ENCODE data around the gene SCO1.
A peak's percentile ranks its signal among the peaks of the same experiment; 100 is the strongest.

The SCO1 gene

GRCh38 chr17:10697092-10698081 is at the start of gene SCO1, which contains the start of gene ADPRM:
TSS of gene SCO1 (minus strand) at chr17:10697533. CDS start at chr17:10697507, 26 bp downstream.
TSS of gene ADPRM (plus strand) at chr17:10697594. CDS start at chr17:10704927, 7,333 bp downstream.
- Histone ChIP-seq H3K4me3 (ENCODE audit: low read depth, low read length) (peak within 1 kb of the TSS; percentile 94), H3K4me1 (ENCODE audit: control insufficient read depth, insufficient read depth, low read length, unreplicated experiment) (peaks cover 23% of the 10 kb centered on the region), H3K36me3 (ENCODE audit: insufficient read depth, low read length) (peaks cover 13% of the 10 kb centered on the region), H3K79me2 (ENCODE audit: control insufficient read depth, insufficient read depth, low read length, unreplicated experiment) (peaks cover 68% of the 10 kb centered on the region), H3K27ac (ENCODE audit: low read depth, low read length) (peak within 1 kb of the TSS; percentile 87), H2AFZ (ENCODE audit: low read length, unreplicated experiment) (peak within 1 kb of the TSS; percentile 85), H3K27me3 (ENCODE audit: insufficient read depth, low read length) (no peaks in the 10 kb centered on the region)

GRCh38 chr17:10745231-10745630 is 47.9 kb upstream of the SCO1 start:
- Histone ChIP-seq H2AFZ (ENCODE audit: low read length, unreplicated experiment) (no peak overlapping the region), H3K27ac (ENCODE audit: low read depth, low read length) (no peak overlapping the region), H3K79me2 (ENCODE audit: control insufficient read depth, insufficient read depth, low read length, unreplicated experiment) (no peaks in the 10 kb centered on the region), H3K36me3 (ENCODE audit: insufficient read depth, low read length) (no peaks in the 10 kb centered on the region), H3K4me3 (ENCODE audit: low read depth, low read length) (no peak overlapping the region), H3K4me1 (ENCODE audit: control insufficient read depth, insufficient read depth, low read length, unreplicated experiment) (peaks cover 3% of the 10 kb centered on the region), H3K27me3 (ENCODE audit: insufficient read depth, low read length) (peaks cover 30% of the 10 kb centered on the region)

DNA sequence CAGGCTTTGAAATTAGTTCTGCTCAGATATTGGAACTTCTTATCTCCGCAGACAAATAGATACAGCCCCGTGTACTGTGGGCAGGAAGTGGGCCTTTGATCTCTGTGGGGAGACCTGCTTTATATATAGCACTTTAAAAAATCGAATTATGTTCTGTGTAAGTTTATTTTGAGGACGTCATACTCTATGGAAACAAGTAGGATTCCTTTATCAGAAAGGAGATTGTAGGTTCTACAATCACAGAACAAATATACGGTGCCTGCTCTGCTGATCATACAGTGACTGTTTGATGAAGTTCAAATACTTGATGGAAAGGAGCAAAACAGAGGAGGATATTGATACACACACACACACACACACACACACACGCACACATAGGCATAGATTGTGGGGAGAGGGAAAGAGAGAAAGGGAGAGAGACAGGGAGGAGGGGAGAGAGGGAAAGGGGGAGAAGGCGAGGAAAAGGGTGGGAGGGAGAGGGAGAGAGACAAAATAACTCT is 47.2 kb upstream of the SCO1 start:
- Histone ChIP-seq H2AFZ (ENCODE audit: low read length, unreplicated experiment) (no peak overlapping the region), H3K36me3 (ENCODE audit: insufficient read depth, low read length) (no peaks in the 10 kb centered on the region), H3K4me1 (ENCODE audit: control insufficient read depth, insufficient read depth, low read length, unreplicated experiment) (peaks cover 3% of the 10 kb centered on the region), H3K4me3 (ENCODE audit: low read depth, low read length) (no peak overlapping the region), H3K27me3 (ENCODE audit: insufficient read depth, low read length) (peaks cover 30% of the 10 kb centered on the region), H3K79me2 (ENCODE audit: control insufficient read depth, insufficient read depth, low read length, unreplicated experiment) (no peaks in the 10 kb centered on the region), H3K27ac (ENCODE audit: low read depth, low read length) (no peak overlapping the region)

GRCh38 chr17:10743316-10744009 is 46.1 kb upstream of the SCO1 start:
- no peaks in the 10 kb centered on the region for H3K79me2 ChIP-seq (ENCODE audit: control insufficient read depth, insufficient read depth, low read length, unreplicated experiment)
- no peak overlapping the region for H3K4me3 ChIP-seq (ENCODE audit: low read depth, low read length)
- H2AFZ ChIP-seq (ENCODE audit: low read length, unreplicated experiment), result no peak overlapping the region
- no peaks in the 10 kb centered on the region for H3K36me3 ChIP-seq (ENCODE audit: insufficient read depth, low read length)
- peaks cover 22% of the 10 kb centered on the region; the same call in 1 of the 2 replicates for H3K27me3 ChIP-seq (ENCODE audit: insufficient read depth, low read length)
- H3K27ac ChIP-seq (ENCODE audit: low read depth, low read length), result no peak overlapping the region
- H3K4me1 ChIP-seq (ENCODE audit: control insufficient read depth, insufficient read depth, low read length, unreplicated experiment), result peaks cover 3% of the 10 kb centered on the region

DNA sequence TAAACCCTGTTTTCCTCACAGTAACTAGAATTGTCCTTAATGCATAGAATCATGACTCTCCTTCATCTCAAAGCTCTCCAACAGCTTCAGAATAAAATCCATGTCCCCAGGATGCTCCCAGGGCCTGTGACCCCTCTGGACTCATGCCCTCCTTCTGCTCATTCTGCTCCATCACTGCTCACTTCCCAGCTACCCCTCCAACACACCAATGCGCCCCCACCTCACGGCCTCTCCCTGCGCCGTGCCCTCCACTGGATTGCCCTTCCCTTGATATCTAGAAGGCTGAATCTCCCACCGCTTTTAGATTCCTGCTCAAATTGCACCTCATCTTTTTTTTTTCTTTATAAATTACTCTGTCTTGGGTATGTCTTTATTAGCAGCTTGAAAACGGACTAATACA is 45.1 kb upstream of the SCO1 start:
- H3K4me1 ChIP-seq (ENCODE audit: control insufficient read depth, insufficient read depth, low read length, unreplicated experiment), result peaks cover 3% of the 10 kb centered on the region
- peaks cover 12% of the 10 kb centered on the region; the same call in 1 of the 2 replicates for H3K27me3 ChIP-seq (ENCODE audit: insufficient read depth, low read length)
- no peaks in the 10 kb centered on the region for H3K36me3 ChIP-seq (ENCODE audit: insufficient read depth, low read length)
- no peaks in the 10 kb centered on the region for H3K79me2 ChIP-seq (ENCODE audit: control insufficient read depth, insufficient read depth, low read length, unreplicated experiment)
- H3K4me3 ChIP-seq (ENCODE audit: low read depth, low read length), result no peak overlapping the region
- no peak overlapping the region for H3K27ac ChIP-seq (ENCODE audit: low read depth, low read length)
- no peak overlapping the region for H2AFZ ChIP-seq (ENCODE audit: low read length, unreplicated experiment)

GRCh38 chr17:10741416-10742135 is 44.2 kb upstream of the SCO1 start:
- H2AFZ ChIP-seq (ENCODE audit: low read length, unreplicated experiment), result no peak overlapping the region
- H3K36me3 ChIP-seq (ENCODE audit: insufficient read depth, low read length), result no peaks in the 10 kb centered on the region
- H3K4me1 ChIP-seq (ENCODE audit: control insufficient read depth, insufficient read depth, low read length, unreplicated experiment), result peaks cover 3% of the 10 kb centered on the region
- H3K27me3 ChIP-seq (ENCODE audit: insufficient read depth, low read length), result peaks cover 4% of the 10 kb centered on the region; the same call in 1 of the 2 replicates
- H3K4me3 ChIP-seq (ENCODE audit: low read depth, low read length), result no peak overlapping the region
- no peak overlapping the region for H3K27ac ChIP-seq (ENCODE audit: low read depth, low read length)
- no peaks in the 10 kb centered on the region for H3K79me2 ChIP-seq (ENCODE audit: control insufficient read depth, insufficient read depth, low read length, unreplicated experiment)

GRCh38 chr17:10739386-10739785 is 42.1 kb upstream of the SCO1 start:
- Histone ChIP-seq H3K79me2 (ENCODE audit: control insufficient read depth, insufficient read depth, low read length, unreplicated experiment) (no peaks in the 10 kb centered on the region), H3K4me1 (ENCODE audit: control insufficient read depth, insufficient read depth, low read length, unreplicated experiment) (peaks cover 3% of the 10 kb centered on the region), H2AFZ (ENCODE audit: low read length, unreplicated experiment) (no peak overlapping the region), H3K4me3 (ENCODE audit: low read depth, low read length) (no peak overlapping the region), H3K36me3 (ENCODE audit: insufficient read depth, low read length) (no peaks in the 10 kb centered on the region), H3K27me3 (ENCODE audit: insufficient read depth, low read length) (no peaks in the 10 kb centered on the region), H3K27ac (ENCODE audit: low read depth, low read length) (no peak overlapping the region)

DNA sequence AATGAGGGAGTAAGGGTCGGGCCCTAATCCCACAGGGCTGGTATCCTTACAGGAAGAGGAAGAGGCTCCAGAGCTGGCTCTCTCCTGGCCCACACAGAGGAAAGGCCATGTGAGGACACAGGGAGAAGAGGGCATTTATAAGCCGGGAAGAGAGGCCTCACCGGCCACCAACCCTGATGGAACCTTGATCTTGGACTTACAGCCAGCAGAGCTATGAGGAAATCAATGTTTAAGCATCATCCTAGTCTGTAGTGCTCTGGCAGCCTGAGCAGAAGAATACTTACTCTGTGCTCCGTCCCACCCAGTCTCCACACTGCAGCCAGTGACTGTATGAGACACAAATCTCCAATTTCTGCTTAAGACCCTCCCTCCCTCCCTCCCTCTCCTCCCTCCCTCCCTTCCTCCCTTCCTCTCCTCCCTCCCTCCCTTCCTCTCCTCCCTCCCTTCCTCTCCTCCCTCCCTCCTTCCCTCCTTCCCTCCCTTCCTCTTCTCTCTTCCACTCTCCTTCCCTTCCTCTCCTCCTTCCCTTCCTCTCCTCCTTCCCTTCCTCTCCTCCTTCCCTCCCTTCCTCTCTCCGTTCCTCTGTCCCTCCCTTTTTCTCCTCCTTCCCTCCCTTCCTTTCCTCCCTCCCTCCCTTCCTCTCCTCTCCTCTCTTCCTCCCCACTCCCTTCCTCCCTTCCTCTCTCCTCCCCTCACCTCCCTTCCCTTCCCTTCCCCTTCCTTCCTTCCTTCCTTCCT is 41.4 kb upstream of the SCO1 start:
- H3K36me3 ChIP-seq (ENCODE audit: insufficient read depth, low read length), result no peaks in the 10 kb centered on the region
- H3K27ac ChIP-seq (ENCODE audit: low read depth, low read length), result no peak overlapping the region
- no peak overlapping the region for H2AFZ ChIP-seq (ENCODE audit: low read length, unreplicated experiment)
- H3K79me2 ChIP-seq (ENCODE audit: control insufficient read depth, insufficient read depth, low read length, unreplicated experiment), result no peaks in the 10 kb centered on the region
- no peak overlapping the region for H3K4me3 ChIP-seq (ENCODE audit: low read depth, low read length)
- no peaks in the 10 kb centered on the region for H3K27me3 ChIP-seq (ENCODE audit: insufficient read depth, low read length)
- peaks cover 3% of the 10 kb centered on the region for H3K4me1 ChIP-seq (ENCODE audit: control insufficient read depth, insufficient read depth, low read length, unreplicated experiment)

DNA sequence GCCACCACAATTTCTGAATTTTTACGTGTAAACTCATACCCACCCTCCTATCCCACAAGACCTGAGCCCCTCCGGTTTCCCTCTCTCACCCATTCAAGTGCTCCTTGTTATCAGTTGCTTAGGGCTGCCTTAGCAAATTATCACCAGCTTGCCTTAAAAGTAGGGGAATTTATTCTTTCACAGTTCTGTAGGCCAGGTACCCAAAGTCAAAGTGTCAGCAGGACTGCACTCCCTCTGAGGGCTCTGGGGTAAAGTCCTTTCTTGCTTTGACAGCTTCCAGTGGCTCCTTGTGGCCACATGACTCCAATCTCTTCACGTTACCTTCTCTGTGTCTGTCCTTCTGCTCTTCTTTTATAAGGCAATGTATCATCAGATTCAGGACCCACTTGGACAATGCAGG is 40.4 kb upstream of the SCO1 start:
- H3K36me3 ChIP-seq (ENCODE audit: insufficient read depth, low read length), result no peaks in the 10 kb centered on the region
- H3K79me2 ChIP-seq (ENCODE audit: control insufficient read depth, insufficient read depth, low read length, unreplicated experiment), result no peaks in the 10 kb centered on the region
- H3K27me3 ChIP-seq (ENCODE audit: insufficient read depth, low read length), result no peaks in the 10 kb centered on the region
- no peak overlapping the region for H3K4me3 ChIP-seq (ENCODE audit: low read depth, low read length)
- no peak overlapping the region for H2AFZ ChIP-seq (ENCODE audit: low read length, unreplicated experiment)
- H3K4me1 ChIP-seq (ENCODE audit: control insufficient read depth, insufficient read depth, low read length, unreplicated experiment), result no peaks in the 10 kb centered on the region
- no peak overlapping the region for H3K27ac ChIP-seq (ENCODE audit: low read depth, low read length)
